Osteocyte (in vitro differentiated cells): ENCODE measurements around the gene TBC1D5. TPM values are rescaled to one million over a fixed set of nuclear protein-coding genes. Genes with fewer than 3 reads are reported as not detected.
"Not testable (repeated sequence)": the region's sequence is repeated elsewhere in the genome, so short reads cannot be mapped to it uniquely, and the experiment has no call there.

ENCODE experiments used
- DNase-seq: peaks from one replicate; pipeline ENCODE4 v3.0.0; 2021; ENCODE audit warnings: mixed read lengths; ENCODE audit not compliant: unreplicated experiment; ENCODE audit errors: extremely low spot score
- H3K27ac Mint-ChIP-seq: one replicate; pipeline ENCODE4 v1.8.0; 2021; ENCODE audit warnings: mild to moderate bottlenecking, mixed read lengths; ENCODE audit not compliant: unreplicated experiment
- H3K27me3 Mint-ChIP-seq: one replicate; pipeline ENCODE4 v1.8.0; 2021; ENCODE audit warnings: mixed read lengths; ENCODE audit not compliant: unreplicated experiment
- H3K36me3 Mint-ChIP-seq: one replicate; pipeline ENCODE4 v1.8.0; 2021; ENCODE audit warnings: mixed read lengths; ENCODE audit not compliant: unreplicated experiment
- H3K4me1 Mint-ChIP-seq: one replicate; pipeline ENCODE4 v1.8.0; 2021; ENCODE audit warnings: mixed read lengths; ENCODE audit not compliant: unreplicated experiment
- H3K4me3 Mint-ChIP-seq: one replicate; pipeline ENCODE4 v1.8.0; 2021; ENCODE audit warnings: mild to moderate bottlenecking, moderate library complexity, mixed read lengths; ENCODE audit not compliant: unreplicated experiment
- H3K9me3 Mint-ChIP-seq: one replicate; pipeline ENCODE4 v1.8.0; 2021; ENCODE audit warnings: mixed read lengths; ENCODE audit not compliant: unreplicated experiment
- CTCF ChIP-seq: fragments of 200-600 bp; sonication (generic); IDR thresholded peaks from 2 replicates; pipeline ENCODE4 v1.5.0; 2021; ENCODE audit warnings: antibody characterized with exemption, mild to moderate bottlenecking, moderate library complexity
- total RNA-seq: library from RNA; stranded (reverse); gene quantifications from 2 replicates; pipeline ENCODE4 v1.2.1, GENCODE V29; 2021

The TBC1D5 gene
- total RNA-seq, 1 donor from 2014 or later, result 69.2 TPM

- Mint-ChIP-seq H3K36me3 (peaks cover 36% of the 10 kb centered on the region), H3K27me3 (no peaks in the 10 kb centered on the region), H3K9me3 (peaks cover 17% of the 10 kb centered on the region), H3K4me1 (no peaks in the 10 kb centered on the region), H3K27ac (no peak overlapping the region), H3K4me3 (no peak overlapping the region)
- no peak for DNase-seq
- TF ChIP-seq CTCF, result no peak
Measured at GRCh38 chr3:17726313-17726712, 16.1 kb downstream of the TBC1D5 start.

- Mint-ChIP-seq H3K9me3 (peaks cover 15% of the 10 kb centered on the region), H3K36me3 (peaks cover 34% of the 10 kb centered on the region)
- DNase-seq, H3K27me3 Mint-ChIP-seq, H3K4me3 Mint-ChIP-seq, H3K27ac Mint-ChIP-seq, H3K4me1 Mint-ChIP-seq: not testable (repeated sequence)
Measured at GRCh38 chr3:17725844-17726243, 16.6 kb downstream of the TBC1D5 start.

GRCh38 chr3:17724948-17725347, 17.5 kb downstream of the TBC1D5 start:
- Mint-ChIP-seq H3K27ac (no peak overlapping the region), H3K36me3 (peaks cover 28% of the 10 kb centered on the region), H3K9me3 (peaks cover 7% of the 10 kb centered on the region), H3K4me3 (no peak overlapping the region), H3K27me3 (no peaks in the 10 kb centered on the region), H3K4me1 (no peaks in the 10 kb centered on the region)
- no peak for TF ChIP-seq CTCF
- DNase-seq, result no peak

GRCh38 chr3:17724122-17724521, 18.3 kb downstream of the TBC1D5 start:
- H3K27ac Mint-ChIP-seq, result no peak overlapping the region
- no peaks in the 10 kb centered on the region for H3K27me3 Mint-ChIP-seq
- H3K9me3 Mint-ChIP-seq, result peaks cover 7% of the 10 kb centered on the region
- no peaks in the 10 kb centered on the region for H3K4me1 Mint-ChIP-seq
- H3K36me3 Mint-ChIP-seq, result peaks cover 28% of the 10 kb centered on the region
- DNase-seq, result no peak
- no peak for TF ChIP-seq CTCF
- H3K4me3 Mint-ChIP-seq, result no peak overlapping the region

- H3K4me3 Mint-ChIP-seq, result no peak overlapping the region
- peaks cover 3% of the 10 kb centered on the region for H3K4me1 Mint-ChIP-seq
- peaks cover 14% of the 10 kb centered on the region for H3K9me3 Mint-ChIP-seq
- TF ChIP-seq CTCF, result no peak
- H3K36me3 Mint-ChIP-seq, result peaks cover 18% of the 10 kb centered on the region
- H3K27me3 Mint-ChIP-seq, result no peaks in the 10 kb centered on the region
- no peak overlapping the region for H3K27ac Mint-ChIP-seq
- no peak for DNase-seq
Measured at GRCh38 chr3:17717411-17717810, 25.0 kb downstream of the TBC1D5 start.

- Mint-ChIP-seq H3K9me3 (peaks cover 14% of the 10 kb centered on the region), H3K27me3 (no peaks in the 10 kb centered on the region), H3K4me3 (no peak overlapping the region), H3K27ac (no peak overlapping the region), H3K4me1 (peaks cover 3% of the 10 kb centered on the region), H3K36me3 (peaks cover 20% of the 10 kb centered on the region)
- DNase-seq, result no peak
- no peak for TF ChIP-seq CTCF
Measured at GRCh38 chr3:17714473-17714872, 28.0 kb downstream of the TBC1D5 start.
